Measurements from ENCODE around the gene CD101.
"Not testable (repeated sequence)": the region's sequence is repeated elsewhere in the genome, so short reads cannot be mapped to it uniquely, and the experiment has no call there.

The CD101 gene

GRCh38 chr1:117001254-117001927, at the start of gene CD101:
Gene CD101 (plus strand): TSS chr1:117001760. CDS start chr1:117001818, 58 bp downstream.
- no peak for DNase-seq (ENCODE audit: low read depth in 2 of 2)

GRCh38 chr1:116952738-116953275, 48.8 kb upstream of the CD101 start:
- no peak for DNase-seq (ENCODE audit: low read depth in 2 of 2)

- DNase-seq (ENCODE audit: low read depth in 2 of 2): no peak
These were observed 47.1 kb upstream of the CD101 start for GRCh38 chr1:116954440-116954839.

GRCh38 chr1:116956378-116956777, 45.2 kb upstream of the CD101 start:
- DNase-seq (ENCODE audit: low read depth in 2 of 2): no peak

GRCh38 chr1:116957646-116958045, 43.9 kb upstream of the CD101 start:
- no peak for DNase-seq (ENCODE audit: low read depth in 2 of 2)

GRCh38 chr1:116958110-116958509, 43.5 kb upstream of the CD101 start:
- DNase-seq (ENCODE audit: low read depth in 2 of 2): no peak

GRCh38 chr1:116958977-116959376, 42.6 kb upstream of the CD101 start:
- no peak for DNase-seq (ENCODE audit: low read depth in 2 of 2)

GRCh38 chr1:116961606-116962005, 40.0 kb upstream of the CD101 start:
- DNase-seq (ENCODE audit: low read depth in 2 of 2): no peak

GRCh38 chr1:116962987-116963639, 38.4 kb upstream of the CD101 start:
- no peak for DNase-seq (ENCODE audit: low read depth in 2 of 2)

GRCh38 chr1:116966791-116967190, 34.8 kb upstream of the CD101 start:
- no peak for DNase-seq (ENCODE audit: low read depth in 2 of 2)

GRCh38 chr1:116968724-116969123, 32.8 kb upstream of the CD101 start:
- DNase-seq (ENCODE audit: low read depth in 2 of 2): no peak

- no peak for DNase-seq (ENCODE audit: low read depth in 2 of 2)
These were observed 30.2 kb upstream of the CD101 start for GRCh38 chr1:116971258-116971860.

GRCh38 chr1:116971965-116972673, 29.4 kb upstream of the CD101 start:
- no peak for DNase-seq (ENCODE audit: low read depth in 2 of 2)

GRCh38 chr1:116972674-116973030, 28.9 kb upstream of the CD101 start:
- no peak for DNase-seq (ENCODE audit: low read depth in 2 of 2)

- DNase-seq (ENCODE audit: low read depth in 2 of 2): not testable (repeated sequence)
These were observed 21.3 kb upstream of the CD101 start for GRCh38 chr1:116980309-116980708.

- no peak for DNase-seq (ENCODE audit: low read depth in 2 of 2)
These were observed 20.0 kb upstream of the CD101 start for GRCh38 chr1:116981521-116982037.

- DNase-seq (ENCODE audit: low read depth in 2 of 2): no peak
These were observed 19.1 kb upstream of the CD101 start for GRCh38 chr1:116982319-116983004.

- no peak for DNase-seq (ENCODE audit: low read depth in 2 of 2)
These were observed 18.4 kb upstream of the CD101 start for GRCh38 chr1:116983112-116983511.

- no peak for DNase-seq (ENCODE audit: low read depth in 2 of 2)
These were observed 17.9 kb upstream of the CD101 start for GRCh38 chr1:116983678-116984077.

- DNase-seq (ENCODE audit: low read depth in 2 of 2): no peak
These were observed 17.0 kb upstream of the CD101 start for GRCh38 chr1:116984406-116985160.
